GM18951 (cell line): ENCODE results near the gene GNPAT.

ENCODE experiments used
- POLR2A ChIP-seq: IDR thresholded peaks from 4 replicates; pipeline ENCODE4 v1.6.1; 2011; ENCODE audit warnings: mild to moderate bottlenecking; ENCODE audit not compliant: insufficient read length, insufficient read depth; ENCODE audit errors: extremely low read depth
- in situ Hi-C: fragments of 300-500 bp; cut with MboI; formaldehyde crosslinking; loops from one replicate; pipeline ENCODE4 v1.12.0; 2022; ENCODE audit warnings: low sequenced_read_pairs, mixed read lengths, inconsistent platforms; ENCODE audit not compliant: unreplicated experiment

GNPAT gene

DNA sequence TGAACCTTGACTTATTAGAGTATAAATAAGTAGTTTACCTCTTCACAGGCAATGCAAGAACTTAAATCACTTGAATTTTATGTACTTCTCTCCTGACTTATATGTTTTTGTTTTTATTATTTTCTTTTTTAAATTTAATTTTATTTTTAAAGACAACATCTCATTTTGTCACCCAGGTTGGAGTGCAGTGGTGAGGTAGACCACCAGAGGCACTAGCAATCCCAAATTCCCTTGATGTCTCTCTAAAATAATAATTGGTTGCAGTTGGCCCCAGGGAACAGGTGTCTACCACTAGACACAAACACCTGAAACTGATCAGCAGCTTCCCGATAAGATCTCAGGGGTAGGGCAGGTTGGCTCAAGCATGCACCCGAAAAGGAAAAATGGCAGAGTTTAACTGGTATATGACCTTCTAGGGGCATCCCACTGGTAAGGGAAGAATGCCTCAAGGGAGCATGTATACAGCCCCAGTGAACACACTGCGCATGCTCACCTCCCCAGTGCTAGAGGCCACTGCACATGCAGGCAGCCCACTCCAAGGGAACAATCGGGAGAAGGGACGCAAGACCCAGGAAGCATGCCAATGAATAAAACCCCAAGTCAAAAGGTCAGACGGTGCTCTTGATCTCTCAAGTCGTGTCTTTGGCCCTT, 82.0 kb downstream of the GNPAT start:
- TF ChIP-seq POLR2A = no peak
- in situ Hi-C loops = no loop called here

DNA sequence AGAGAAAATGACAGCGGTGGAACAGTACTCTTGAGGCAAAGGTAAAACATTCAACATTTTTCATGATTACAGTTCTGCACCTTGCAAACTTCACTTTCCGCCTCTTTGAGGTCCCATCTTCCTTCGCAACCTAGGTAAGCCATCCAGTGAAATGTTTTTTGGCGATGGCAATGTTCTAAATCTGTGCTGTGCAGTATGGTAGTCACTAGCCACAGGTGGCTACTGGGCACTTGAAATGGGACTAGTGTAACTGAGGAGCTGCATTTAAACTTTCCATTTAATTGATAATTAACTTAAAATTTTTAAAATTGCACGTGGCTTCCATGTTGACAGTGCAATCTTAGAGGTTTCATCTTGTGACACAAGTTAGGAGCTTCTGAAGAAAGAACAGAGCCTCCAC, 83.6 kb downstream of the GNPAT start:
- no peak for TF ChIP-seq POLR2A
- in situ Hi-C loops = no loop called here

DNA sequence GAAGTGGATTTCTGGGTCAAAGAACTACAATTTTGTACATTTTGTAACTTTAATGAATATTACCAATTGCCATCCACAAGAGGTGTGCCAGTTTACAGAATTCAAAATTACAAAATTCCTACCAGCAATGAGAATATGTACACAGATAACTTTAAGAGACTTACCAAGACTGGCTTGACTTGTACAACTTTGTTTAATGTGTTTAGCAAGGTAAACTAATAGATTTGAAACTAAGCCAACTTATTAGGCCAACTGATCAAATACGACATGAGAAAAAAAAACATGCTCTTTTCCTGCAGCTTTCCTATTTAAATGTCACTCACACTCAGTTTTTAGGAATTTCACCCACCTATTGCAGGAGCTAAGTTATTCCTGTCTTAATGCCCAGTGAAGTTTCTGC, 85.2 kb downstream of the GNPAT start:
- no peak for TF ChIP-seq POLR2A
- in situ Hi-C loops = no loop called here
